GM23248 (cell line): ENCODE measurements around the gene OR6S1.

ENCODE experiments used
- EZH2 ChIP-seq: fragments of 200-600 bp; sonication (generic); IDR thresholded peaks from 2 replicates; pipeline ENCODE4 v1.6.1; 2018; ENCODE audit warnings: antibody characterized with exemption, mild to moderate bottlenecking; ENCODE audit not compliant: insufficient read depth, poor library complexity, severe bottlenecking
- EZH2phosphoT487 ChIP-seq: fragments of 200-600 bp; sonication (generic); IDR thresholded peaks from 2 replicates; pipeline ENCODE4 v1.6.1; 2018; ENCODE audit warnings: antibody characterized with exemption, moderate library complexity, mild to moderate bottlenecking, low read depth; ENCODE audit not compliant: insufficient read depth

DNA sequence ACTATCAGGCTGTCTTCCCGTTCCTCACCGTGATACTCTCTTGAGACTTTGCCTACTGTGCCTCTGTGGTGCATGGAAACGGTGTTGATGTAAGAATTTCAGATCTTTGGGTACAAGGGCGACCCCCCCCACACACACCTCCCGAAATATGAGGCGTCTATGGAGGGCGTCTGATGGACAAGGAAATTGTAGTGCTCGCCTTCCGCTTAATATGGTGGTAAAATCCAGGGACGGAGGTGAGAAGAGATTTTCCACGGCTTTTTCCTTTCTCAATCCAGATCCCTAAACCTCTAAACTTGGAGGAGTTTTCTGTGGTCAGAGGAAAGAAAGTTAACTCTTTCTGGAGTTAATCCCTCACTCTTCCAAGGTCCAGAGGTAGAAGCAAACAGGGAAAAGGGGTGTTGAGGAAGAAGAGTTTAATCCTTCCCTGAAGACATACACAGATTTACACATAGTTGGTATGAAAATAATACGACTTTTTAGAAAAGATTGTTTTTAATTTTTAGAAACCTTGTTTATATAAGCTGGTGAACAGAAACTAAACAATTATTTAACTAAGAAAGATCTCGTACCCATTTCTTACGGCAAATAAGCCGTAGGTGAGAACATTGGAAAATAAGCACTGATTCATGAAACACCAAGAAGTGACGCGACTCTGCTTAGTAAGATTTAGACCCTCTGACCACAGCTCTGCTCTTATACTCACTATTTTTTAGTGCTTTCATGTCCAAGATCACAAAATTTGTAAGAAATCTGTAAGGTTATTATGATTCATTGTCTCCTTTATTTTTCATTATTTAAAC lies 27.3 kb downstream of the OR6S1 start:
- TF ChIP-seq EZH2 (no peak), EZH2phosphoT487 (no peak)
